Spleen (tissue), 13 donors: Measurements from ENCODE around the gene PEAR1. TPM values are rescaled to one million over a fixed set of nuclear protein-coding genes. Genes with fewer than 3 reads are reported as not detected.

Source experiments
- DNase-seq: peaks from one replicate; pipeline ENCODE4 v3.0.0-alpha.2; 2020
- H3K27ac ChIP-seq, 8 donors: fragments of 200-600 bp; sonication (generic) in 7 of 8; 1 replicate in 4 of 8; 2 replicates in 4 of 8; pipeline versions ENCODE4 v1.5.0 to v1.8.0; 2016 to 2021; ENCODE audit warnings: inconsistent platforms in 4 of 8, mild to moderate bottlenecking in 4 of 8, moderate library complexity in 1 of 8
- H3K27me3 ChIP-seq, 7 donors: fragments of 200-600 bp; sonication (generic) in 6 of 7; replicated peaks in 1 of 7; 1 replicate in 4 of 7; 2 replicates in 3 of 7; pipeline versions ENCODE4 v1.5.0 to v1.8.0; 2016 to 2021; ENCODE audit warnings: inconsistent platforms in 3 of 7, mild to moderate bottlenecking in 1 of 7
- H3K36me3 ChIP-seq, 6 donors: fragments of 200-600 bp; sonication (generic) in 5 of 6; 1 replicate in 4 of 6; 2 replicates in 2 of 6; pipeline versions ENCODE4 v1.5.0 to v1.8.0; 2016 to 2021; ENCODE audit warnings: inconsistent platforms in 2 of 6
- H3K4me1 ChIP-seq, 6 donors: fragments of 200-600 bp; sonication (generic) in 5 of 6; 1 replicate in 3 of 6; 2 replicates in 3 of 6; pipeline versions ENCODE4 v1.5.0 to v1.8.0; 2016 to 2021; ENCODE audit warnings: inconsistent platforms in 3 of 6
- H3K4me3 ChIP-seq, 8 donors: fragments of 200-600 bp; sonication (generic) in 7 of 8; 1 replicate in 4 of 8; 2 replicates in 4 of 8; pipeline versions ENCODE4 v1.5.0 to v1.8.0; 2016 to 2021; ENCODE audit warnings: inconsistent platforms in 4 of 8, mild to moderate bottlenecking in 4 of 8, moderate library complexity in 2 of 8
- H3K9me3 ChIP-seq, 8 donors: fragments of 200-600 bp; sonication (generic) in 7 of 8; 1 replicate in 4 of 8; 2 replicates in 4 of 8; pipeline versions ENCODE4 v1.5.0 to v1.8.0; 2016 to 2021; ENCODE audit warnings: inconsistent platforms in 4 of 8
- POLR2A ChIP-seq, 3 donors: fragments of 450-650 bp; IDR thresholded peaks; one replicate each; pipeline ENCODE4 v1.5.1; 2017; ENCODE audit warnings: antibody characterized with exemption in 3 of 3, mild to moderate bottlenecking in 1 of 3
- POLR2AphosphoS5 ChIP-seq, 3 donors: sonication (generic); formaldehyde crosslinking; IDR thresholded peaks; one replicate each; pipeline ENCODE4 v1.5.1; 2017; ENCODE audit warnings: antibody characterized with exemption in 3 of 3
- WGBS, 5 donors: extraction: QIAGEN DNeasy Blood & Tissue Kit in 3 of 5; methylation state at CpG; one replicate each; pipeline versions ENCODE4 v1.1.5 to v1.1.7; 2013 to 2018; 5-methylcytosine and 5-hydroxymethylcytosine counted together
- intact Hi-C: fragments of 100-400 bp; cut with DNase I; formaldehyde crosslinking; loops from one replicate; pipeline ENCODE4 v1.15.0; 2023; ENCODE audit warnings: low total_unique reads
- long read RNA-seq, 2 donors: transcript quantifications; one replicate each; lab custom pipeline, GENCODE V29; 2026
- polyA plus RNA-seq, 3 donors: library from polyadenylated mRNA; stranded (reverse); fragments of 200-250 nt; gene quantifications; one replicate each; pipeline ENCODE4 v1.2.1, GENCODE V29; 2013
- total RNA-seq, 7 donors: library from RNA; depleted of rRNA in 3 of 7; stranded (reverse); fragments of >200 nt in 3 of 7; fragmentation: NEBNext Ultra II Directional in 4 of 7; extraction: Animal tissue kit (Norgen Biotek cat#: 25700) in 4 of 7; gene quantifications; one replicate each; pipeline versions ENCODE4 v1.1.0 to v1.2.1, GENCODE V29; 2016 to 2021
- TF ChIP-seq, protein P1 (sequence below), 11 experiments: fragments of 200-600 bp in 7 of 11; fragments of 450-650 bp in 4 of 11; sonication (generic) in 4 of 11; IDR thresholded peaks in 8 of 11; conservative IDR thresholded peaks in 3 of 11; 1 replicate in 7 of 11; 2 replicates in 4 of 11; pipeline versions ENCODE4 v1.4.0 to v1.8.0; 2016 to 2021; ENCODE audit warnings: antibody characterized with exemption in 11 of 11, inconsistent platforms in 4 of 11, mild to moderate bottlenecking in 1 of 11
- donor health status: healthy with polysubstance abuse.
- donor health status: DM: no; HTN: no; CAD: no; lungs with moderate emphysema.
- donor health status: DM: no; HTN: no; CAD: no.
- donor health status: Bipolar disorder and iron deficiency.
- donor health status: healthy.
- donor health status: DM: no; HTN: no; CAD: no.
- donor health status: DM: yes; HTN: yes; CAD: no.

Gene PEAR1, protein sequence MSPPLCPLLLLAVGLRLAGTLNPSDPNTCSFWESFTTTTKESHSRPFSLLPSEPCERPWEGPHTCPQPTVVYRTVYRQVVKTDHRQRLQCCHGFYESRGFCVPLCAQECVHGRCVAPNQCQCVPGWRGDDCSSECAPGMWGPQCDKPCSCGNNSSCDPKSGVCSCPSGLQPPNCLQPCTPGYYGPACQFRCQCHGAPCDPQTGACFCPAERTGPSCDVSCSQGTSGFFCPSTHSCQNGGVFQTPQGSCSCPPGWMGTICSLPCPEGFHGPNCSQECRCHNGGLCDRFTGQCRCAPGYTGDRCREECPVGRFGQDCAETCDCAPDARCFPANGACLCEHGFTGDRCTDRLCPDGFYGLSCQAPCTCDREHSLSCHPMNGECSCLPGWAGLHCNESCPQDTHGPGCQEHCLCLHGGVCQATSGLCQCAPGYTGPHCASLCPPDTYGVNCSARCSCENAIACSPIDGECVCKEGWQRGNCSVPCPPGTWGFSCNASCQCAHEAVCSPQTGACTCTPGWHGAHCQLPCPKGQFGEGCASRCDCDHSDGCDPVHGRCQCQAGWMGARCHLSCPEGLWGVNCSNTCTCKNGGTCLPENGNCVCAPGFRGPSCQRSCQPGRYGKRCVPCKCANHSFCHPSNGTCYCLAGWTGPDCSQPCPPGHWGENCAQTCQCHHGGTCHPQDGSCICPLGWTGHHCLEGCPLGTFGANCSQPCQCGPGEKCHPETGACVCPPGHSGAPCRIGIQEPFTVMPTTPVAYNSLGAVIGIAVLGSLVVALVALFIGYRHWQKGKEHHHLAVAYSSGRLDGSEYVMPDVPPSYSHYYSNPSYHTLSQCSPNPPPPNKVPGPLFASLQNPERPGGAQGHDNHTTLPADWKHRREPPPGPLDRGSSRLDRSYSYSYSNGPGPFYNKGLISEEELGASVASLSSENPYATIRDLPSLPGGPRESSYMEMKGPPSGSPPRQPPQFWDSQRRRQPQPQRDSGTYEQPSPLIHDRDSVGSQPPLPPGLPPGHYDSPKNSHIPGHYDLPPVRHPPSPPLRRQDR
- total RNA-seq (10 to 100 TPM; 16.1 to 28.3 (median 24.2) TPM), polyA plus RNA-seq (1 to 10 TPM; 1.4 to 6.2 (median 2.6) TPM)
- long read RNA-seq, donor 1, partial matches to known transcripts = 42 of 44 reads
- long read RNA-seq, donor 1, other reads (novel, unspliced or antisense) = 0 of 44 reads
- long read RNA-seq, donor 2, partial matches to known transcripts = 0 of 2 reads
- long read RNA-seq, donor 2, other reads (novel, unspliced or antisense) = 0 of 2 reads

DNA sequence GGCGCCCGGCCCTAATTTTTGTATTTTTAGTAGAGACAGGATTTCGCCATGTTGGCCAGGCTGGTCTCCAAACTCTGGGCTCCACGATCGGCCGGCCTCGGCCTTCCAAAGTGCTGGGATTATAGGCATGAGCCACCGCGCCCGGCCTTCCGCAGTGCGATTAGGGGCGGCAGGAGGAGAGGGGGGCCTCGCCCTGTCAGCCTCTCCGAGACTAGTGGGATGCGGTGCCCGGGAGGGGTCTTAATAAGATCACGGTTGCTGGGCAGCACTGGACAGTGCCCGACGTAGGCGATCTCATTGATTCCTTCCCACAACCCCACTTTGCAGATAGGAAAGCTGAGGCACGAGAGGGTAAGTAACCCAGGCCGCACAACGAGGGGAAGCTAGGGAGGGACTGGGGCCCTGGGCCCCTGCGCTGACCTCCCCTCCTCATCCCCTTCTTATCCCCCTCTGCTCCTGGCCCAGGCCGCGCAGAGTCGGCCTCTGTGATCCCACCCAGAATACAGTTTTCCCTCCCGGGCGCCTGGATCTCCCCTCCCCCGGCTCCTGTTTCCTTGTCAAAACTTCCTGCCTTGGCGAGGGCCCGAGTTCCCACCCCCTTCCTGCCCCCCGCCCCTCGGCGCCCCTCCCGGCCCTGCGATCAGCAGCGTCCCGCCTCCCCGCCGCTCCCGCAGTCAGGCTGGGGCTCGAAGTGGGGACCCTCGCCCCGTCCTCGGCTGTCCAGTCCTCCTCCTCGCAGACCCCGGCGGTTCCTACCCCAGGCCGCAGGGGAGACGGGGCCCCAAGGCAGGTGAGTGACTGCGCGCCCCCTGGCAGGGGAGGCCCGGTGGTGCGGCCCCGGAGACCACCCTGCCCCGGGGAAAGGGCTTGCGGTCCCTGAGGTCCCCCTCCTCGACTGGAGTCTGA lies at the start of gene PEAR1:
TSS of gene PEAR1 (plus strand) at position 671 of the 906 bp plus-strand sequence. CDS start 10,209 bp downstream, outside the sequence.
- DNase-seq = no peak
- intact Hi-C loops = no loop called here
- Histone ChIP-seq H3K4me1 (peaks cover 10 to 77% (median 48%) of the 10 kb centered on the region in 6 donors), H3K27ac (peak within 1 kb of the TSS; percentile 58 to 90 (median 83)), H3K4me3 (peak within 1 kb of the TSS; percentile 24 to 73 (median 40)), H3K9me3 (no peaks in the 10 kb centered on the region), H3K27me3 (peaks cover 0 to 78% (median 14%) of the 10 kb centered on the region in 7 donors), H3K36me3 (no peaks in the 10 kb centered on the region)
- TF ChIP-seq POLR2A (IDR thresholded peaks at IDR 0.05) (no peak), POLR2AphosphoS5 (IDR thresholded peaks at IDR 0.05) (peak; percentile 8 to 80 (median 70))
- TF ChIP-seq, protein P1, sequence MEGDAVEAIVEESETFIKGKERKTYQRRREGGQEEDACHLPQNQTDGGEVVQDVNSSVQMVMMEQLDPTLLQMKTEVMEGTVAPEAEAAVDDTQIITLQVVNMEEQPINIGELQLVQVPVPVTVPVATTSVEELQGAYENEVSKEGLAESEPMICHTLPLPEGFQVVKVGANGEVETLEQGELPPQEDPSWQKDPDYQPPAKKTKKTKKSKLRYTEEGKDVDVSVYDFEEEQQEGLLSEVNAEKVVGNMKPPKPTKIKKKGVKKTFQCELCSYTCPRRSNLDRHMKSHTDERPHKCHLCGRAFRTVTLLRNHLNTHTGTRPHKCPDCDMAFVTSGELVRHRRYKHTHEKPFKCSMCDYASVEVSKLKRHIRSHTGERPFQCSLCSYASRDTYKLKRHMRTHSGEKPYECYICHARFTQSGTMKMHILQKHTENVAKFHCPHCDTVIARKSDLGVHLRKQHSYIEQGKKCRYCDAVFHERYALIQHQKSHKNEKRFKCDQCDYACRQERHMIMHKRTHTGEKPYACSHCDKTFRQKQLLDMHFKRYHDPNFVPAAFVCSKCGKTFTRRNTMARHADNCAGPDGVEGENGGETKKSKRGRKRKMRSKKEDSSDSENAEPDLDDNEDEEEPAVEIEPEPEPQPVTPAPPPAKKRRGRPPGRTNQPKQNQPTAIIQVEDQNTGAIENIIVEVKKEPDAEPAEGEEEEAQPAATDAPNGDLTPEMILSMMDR (IDR thresholded peaks at IDR 0.05 in 8 of 11, conservative IDR thresholded peaks at IDR 0.05 in 3 of 11) = peak in 1 of 11 experiments; percentile 14
- WGBS, 5 donors = 6 to 15% (median 12%) methylated on average over 42 to 60 of the region's 60 CpGs

DNA sequence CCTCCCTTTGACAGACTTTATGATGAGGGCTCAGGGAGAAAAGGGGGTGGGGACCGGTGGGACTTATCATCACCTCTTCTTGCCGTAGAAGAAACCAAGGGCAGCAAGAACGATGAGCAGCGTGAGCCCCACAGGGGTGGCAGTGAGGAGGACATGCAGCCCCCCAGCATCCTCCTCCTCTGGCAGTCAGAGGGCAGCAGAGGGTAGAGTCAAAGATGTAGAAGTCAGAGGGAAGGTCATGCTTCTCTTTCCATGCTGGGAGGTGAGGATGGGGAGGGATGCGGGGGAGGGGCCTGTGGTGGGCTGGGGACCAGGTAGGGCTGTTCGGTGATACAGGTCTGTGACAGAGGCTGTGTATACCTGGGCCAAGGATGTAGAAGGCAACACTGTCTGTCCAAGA lies 49.4 kb upstream of the PEAR1 start:
- H3K27ac ChIP-seq = no peak overlapping the region
- no peaks in the 10 kb centered on the region for H3K36me3 ChIP-seq
- no peak overlapping the region for H3K4me3 ChIP-seq
- no peaks in the 10 kb centered on the region for H3K9me3 ChIP-seq
- TF ChIP-seq POLR2AphosphoS5 (IDR thresholded peaks at IDR 0.05) (no peak), POLR2A (IDR thresholded peaks at IDR 0.05) (no peak)
- TF ChIP-seq, protein P1 (IDR thresholded peaks at IDR 0.05 in 8 of 11, conservative IDR thresholded peaks at IDR 0.05 in 3 of 11) = no peak
- WGBS, 5 donors = 35 to 62% (median 44%) methylated on average over 6 of the region's 6 CpGs
- H3K27me3 ChIP-seq = peaks cover 3 to 97% (median 37%) of the 10 kb centered on the region in 7 donors
- DNase-seq = peak; percentile 45
- peaks cover 0 to 28% (median 16%) of the 10 kb centered on the region in 6 donors for H3K4me1 ChIP-seq
- intact Hi-C loops = no loop called here

DNA sequence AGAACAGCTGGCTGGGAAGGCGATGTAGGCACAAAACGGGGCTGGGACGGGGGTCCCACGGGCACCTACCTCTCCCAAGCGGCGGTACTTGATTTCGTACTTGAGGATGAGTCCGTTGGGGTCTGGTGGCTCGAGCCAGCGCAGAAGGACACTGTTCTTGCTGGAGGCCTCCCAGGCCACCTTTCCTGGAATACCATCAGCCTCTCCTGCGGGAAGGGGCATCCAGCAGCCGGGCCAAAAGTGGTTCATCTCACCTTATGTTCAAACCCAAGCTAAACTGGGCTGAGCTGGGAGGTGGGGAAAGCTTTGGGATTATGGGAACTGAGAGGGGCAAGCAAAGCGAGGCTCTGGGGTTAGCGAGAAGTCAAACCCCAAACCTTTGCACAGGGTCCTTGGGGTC lies 48.9 kb upstream of the PEAR1 start:
- TF ChIP-seq POLR2AphosphoS5 (IDR thresholded peaks at IDR 0.05) (no peak), POLR2A (IDR thresholded peaks at IDR 0.05) (no peak)
- TF ChIP-seq, protein P1 (IDR thresholded peaks at IDR 0.05 in 8 of 11, conservative IDR thresholded peaks at IDR 0.05 in 3 of 11) = no peak
- intact Hi-C loops = no loop called here
- 28 to 45% (median 32%) methylated on average over 9 to 14 of the region's 14 CpGs for WGBS, 5 donors
- DNase-seq = peak; percentile 49
- no peaks in the 10 kb centered on the region for H3K36me3 ChIP-seq
- no peak overlapping the region for H3K27ac ChIP-seq
- peaks cover 0 to 30% (median 16%) of the 10 kb centered on the region in 6 donors for H3K4me1 ChIP-seq
- H3K9me3 ChIP-seq = no peaks in the 10 kb centered on the region
- H3K4me3 ChIP-seq = peak overlapping the region in 1 of 8 donors; percentile 48
- peaks cover 3 to 97% (median 39%) of the 10 kb centered on the region in 7 donors for H3K27me3 ChIP-seq
